Stimulated activated CD4-positive, alpha-beta T cell treated with anti-CD3 and anti-CD28 coated beads, Interleukin-15, amount 100 ng/mL, for 24 hours (primary cell): Measurements from ENCODE around the gene CCNI.
"Not testable (repeated sequence)": the region's sequence is repeated elsewhere in the genome, so short reads cannot be mapped to it uniquely, and the experiment has no call there.

ENCODE experiments used
- DNase-seq: peaks from one replicate; pipeline ENCODE4 v3.0.0-alpha.2; 2020

The CCNI gene

GRCh38 chr4:77037736-77038135 is 38.1 kb downstream of the CCNI start:
- no peak for DNase-seq

GRCh38 chr4:77037168-77037567 is 38.6 kb downstream of the CCNI start:
- DNase-seq: not testable (repeated sequence)

- no peak for DNase-seq
These were observed 39.6 kb downstream of the CCNI start for GRCh38 chr4:77036206-77036605.

GRCh38 chr4:77035153-77035552 is 40.6 kb downstream of the CCNI start:
- no peak for DNase-seq

- DNase-seq: peak; percentile 14
These were observed 44.2 kb downstream of the CCNI start for GRCh38 chr4:77031544-77031943.

GRCh38 chr4:77029757-77030156 is 46.0 kb downstream of the CCNI start:
- not testable (repeated sequence) for DNase-seq

GRCh38 chr4:77028246-77028645 is 47.5 kb downstream of the CCNI start:
- DNase-seq: no peak

GRCh38 chr4:77026322-77026704 is 49.5 kb downstream of the CCNI start:
- no peak for DNase-seq

GRCh38 chr4:77025643-77026321 is 50.0 kb downstream of the CCNI start:
- DNase-seq: peak; percentile 18

GRCh38 chr4:77023920-77024319 is 51.9 kb downstream of the CCNI start:
- no peak for DNase-seq

GRCh38 chr4:77022560-77023179 is 53.1 kb downstream of the CCNI start:
- DNase-seq: no peak

GRCh38 chr4:77021614-77022089 is 54.1 kb downstream of the CCNI start:
- DNase-seq: no peak

GRCh38 chr4:77020017-77020416 is 55.8 kb downstream of the CCNI start:
- no peak for DNase-seq

GRCh38 chr4:77015390-77015789 is 60.4 kb downstream of the CCNI start:
- no peak for DNase-seq

GRCh38 chr4:77014256-77014655 is 61.5 kb downstream of the CCNI start:
- DNase-seq: no peak

GRCh38 chr4:77012726-77013125 is 63.1 kb downstream of the CCNI start:
- no peak for DNase-seq

GRCh38 chr4:77010841-77011354 is 64.9 kb downstream of the CCNI start:
- no peak for DNase-seq

- DNase-seq: no peak
These were observed 66.2 kb downstream of the CCNI start for GRCh38 chr4:77009511-77010115.

GRCh38 chr4:77007358-77008230 is 68.2 kb downstream of the CCNI start:
- DNase-seq: peak; percentile 45

GRCh38 chr4:77006753-77007353 is 68.9 kb downstream of the CCNI start:
- DNase-seq: no peak

- DNase-seq: no peak
These were observed 72.4 kb downstream of the CCNI start for GRCh38 chr4:77003400-77003799.

GRCh38 chr4:77002321-77003107 is 73.3 kb downstream of the CCNI start:
- DNase-seq: no peak
